Cardiac muscle cell (in vitro differentiated cells and primary cell): ENCODE data around the gene USP24. TPM values are rescaled to one million over a fixed set of nuclear protein-coding genes. Genes with fewer than 3 reads are reported as not detected.
"Not testable (repeated sequence)": the region's sequence is repeated elsewhere in the genome, so short reads cannot be mapped to it uniquely, and the experiment has no call there.

Experiments
- DNase-seq, 2 donors: peaks; one replicate each; pipeline versions ENCODE4 v3.0.0 to v3.0.0-alpha.2; 2010 to 2017; ENCODE audit warnings: low read depth in 1 of 2, low spot score in 1 of 2
- H3K27ac ChIP-seq: fragments of 200-600 bp; sonication (generic); 2 replicates; pipeline ENCODE4 v1.5.1; 2016
- H3K27me3 ChIP-seq: fragments of 200-600 bp; sonication (generic); 2 replicates; pipeline ENCODE4 v1.6.0; 2016; ENCODE audit warnings: control low read depth
- H3K36me3 ChIP-seq: fragments of 200-600 bp; sonication (generic); 2 replicates; pipeline ENCODE4 v1.5.1; 2016; ENCODE audit warnings: control low read depth
- H3K4me1 ChIP-seq: fragments of 200-600 bp; sonication (generic); 2 replicates; pipeline ENCODE4 v1.8.1; 2017; ENCODE audit warnings: low read depth, mild to moderate bottlenecking, mixed run types
- H3K4me3 ChIP-seq: fragments of 200-600 bp; sonication (generic); 2 replicates; pipeline ENCODE4 v1.5.1; 2016; ENCODE audit warnings: mild to moderate bottlenecking
- H3K9me3 ChIP-seq: fragments of 200-600 bp; sonication (generic); 2 replicates; pipeline ENCODE4 v1.5.1; 2017; ENCODE audit warnings: low read depth, mild to moderate bottlenecking, control low read depth
- polyA plus RNA-seq: library from polyadenylated mRNA; unstranded; fragments of >200 nt; fragmentation: Nextera tagmentation; extraction: Ambion mirVana; gene quantifications from 2 replicates; pipeline ENCODE4 v1.2.1, GENCODE V29; 2016
- total RNA-seq: library from RNA; depleted of rRNA; stranded (reverse); fragments of >200 nt; gene quantifications from 2 replicates; pipeline ENCODE4 v1.2.3, GENCODE V29; 2016
- TF ChIP-seq, protein P1 (sequence below): IDR thresholded peaks from 2 replicates; pipeline ENCODE4 v1.5.1; 2012; ENCODE audit warnings: low read depth, mild to moderate bottlenecking, low read length

USP24 gene
- total and polyA plus RNA-seq, 2 experiments from 2014 or later: 8.0 to 34.9 TPM

DNA sequence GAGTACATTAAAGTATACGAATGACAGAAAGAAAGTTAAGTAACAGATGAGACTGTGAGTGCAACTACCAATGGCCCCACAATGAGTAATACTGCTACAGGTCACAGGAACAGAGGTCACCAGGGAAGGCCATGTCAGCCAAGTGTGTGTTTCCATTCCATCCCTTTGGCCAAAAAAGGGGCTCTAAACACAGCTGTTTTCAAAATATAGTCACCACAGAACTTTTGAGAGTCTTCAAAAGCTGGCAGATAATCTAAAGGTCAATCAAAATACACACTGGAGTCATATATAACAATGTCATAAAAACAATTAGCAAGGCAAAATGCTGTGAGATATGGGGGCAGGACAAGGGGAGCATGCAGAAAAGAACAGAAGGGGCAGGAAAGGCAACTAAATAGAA is 10.2 kb downstream of the USP24 start:
- DNase-seq: no peak
- Histone ChIP-seq H3K27ac (no peak overlapping the region), H3K27me3 (no peaks in the 10 kb centered on the region), H3K4me3 (no peak overlapping the region), H3K36me3 (no peaks in the 10 kb centered on the region), H3K4me1 (peaks cover 21% of the 10 kb centered on the region), H3K9me3 (no peaks in the 10 kb centered on the region)
- TF ChIP-seq, protein P1, sequence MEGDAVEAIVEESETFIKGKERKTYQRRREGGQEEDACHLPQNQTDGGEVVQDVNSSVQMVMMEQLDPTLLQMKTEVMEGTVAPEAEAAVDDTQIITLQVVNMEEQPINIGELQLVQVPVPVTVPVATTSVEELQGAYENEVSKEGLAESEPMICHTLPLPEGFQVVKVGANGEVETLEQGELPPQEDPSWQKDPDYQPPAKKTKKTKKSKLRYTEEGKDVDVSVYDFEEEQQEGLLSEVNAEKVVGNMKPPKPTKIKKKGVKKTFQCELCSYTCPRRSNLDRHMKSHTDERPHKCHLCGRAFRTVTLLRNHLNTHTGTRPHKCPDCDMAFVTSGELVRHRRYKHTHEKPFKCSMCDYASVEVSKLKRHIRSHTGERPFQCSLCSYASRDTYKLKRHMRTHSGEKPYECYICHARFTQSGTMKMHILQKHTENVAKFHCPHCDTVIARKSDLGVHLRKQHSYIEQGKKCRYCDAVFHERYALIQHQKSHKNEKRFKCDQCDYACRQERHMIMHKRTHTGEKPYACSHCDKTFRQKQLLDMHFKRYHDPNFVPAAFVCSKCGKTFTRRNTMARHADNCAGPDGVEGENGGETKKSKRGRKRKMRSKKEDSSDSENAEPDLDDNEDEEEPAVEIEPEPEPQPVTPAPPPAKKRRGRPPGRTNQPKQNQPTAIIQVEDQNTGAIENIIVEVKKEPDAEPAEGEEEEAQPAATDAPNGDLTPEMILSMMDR: no peak

DNA sequence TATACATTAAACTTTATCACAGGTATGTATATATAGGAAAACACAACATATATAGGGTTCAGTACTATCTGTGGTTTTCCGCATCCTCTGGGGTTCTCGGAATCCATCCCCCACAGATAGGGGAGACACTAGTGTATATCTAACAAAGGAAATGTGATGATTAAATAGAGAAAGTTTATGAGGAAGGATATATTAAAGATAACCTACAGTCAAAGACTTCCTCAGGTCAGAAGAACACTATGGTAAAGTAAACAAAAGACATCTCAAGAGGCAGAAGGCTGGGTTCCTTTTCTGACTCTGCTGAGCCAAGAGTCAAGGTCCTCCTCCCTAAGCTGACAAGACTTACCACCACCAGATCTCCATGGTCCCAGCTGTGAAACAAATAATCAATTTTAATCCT is 12.1 kb downstream of the USP24 start:
- Histone ChIP-seq H3K27ac (no peak overlapping the region), H3K4me3 (no peak overlapping the region), H3K36me3 (no peaks in the 10 kb centered on the region), H3K27me3 (no peaks in the 10 kb centered on the region), H3K9me3 (no peaks in the 10 kb centered on the region), H3K4me1 (peaks cover 16% of the 10 kb centered on the region)
- DNase-seq: no peak
- TF ChIP-seq, protein P1: no peak

DNA sequence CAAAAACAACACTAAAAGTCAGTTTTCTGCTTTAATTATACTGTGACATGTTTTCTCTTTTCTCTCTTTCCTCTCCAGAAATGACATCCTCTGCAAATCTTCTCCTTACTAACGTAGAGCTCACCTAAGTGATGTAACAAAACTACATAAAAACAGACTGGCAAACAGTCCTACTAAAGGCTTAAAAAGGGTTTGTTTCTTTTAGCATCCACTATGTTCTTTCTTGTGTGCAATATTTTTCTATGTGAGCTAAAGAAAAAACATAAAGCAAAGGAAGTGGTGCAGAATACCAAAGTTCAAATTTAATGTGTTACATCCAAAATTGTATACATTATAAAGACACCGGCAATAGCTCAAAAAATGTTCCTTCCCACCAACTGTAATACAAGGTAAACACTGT is 14.5 kb downstream of the USP24 start:
- peaks cover 16% of the 10 kb centered on the region for H3K4me1 ChIP-seq
- no peak overlapping the region for H3K4me3 ChIP-seq
- no peaks in the 10 kb centered on the region for H3K27me3 ChIP-seq
- H3K27ac ChIP-seq: no peak overlapping the region
- DNase-seq: no peak
- H3K9me3 ChIP-seq: no peaks in the 10 kb centered on the region
- no peaks in the 10 kb centered on the region for H3K36me3 ChIP-seq
- TF ChIP-seq, protein P1: no peak

DNA sequence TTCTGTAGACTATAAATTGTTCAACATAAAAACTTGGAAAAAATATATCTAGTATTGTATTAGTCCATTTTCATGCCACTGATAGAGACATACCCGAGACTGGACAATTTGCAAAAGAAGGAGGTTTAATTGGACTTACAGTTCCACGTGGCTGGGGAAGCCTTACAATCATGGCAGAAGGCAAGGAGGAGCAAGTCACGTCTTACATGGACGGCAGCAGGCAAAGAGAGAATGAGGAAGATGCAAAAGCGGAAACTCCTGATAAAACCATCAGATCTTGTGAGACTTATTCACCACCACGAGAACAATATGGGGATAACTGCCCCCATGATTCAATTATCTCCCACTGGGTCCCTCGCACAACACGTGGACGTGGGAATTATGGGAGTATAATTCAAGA is 15.4 kb downstream of the USP24 start:
- not testable (repeated sequence) for H3K36me3 ChIP-seq, DNase-seq, H3K27ac ChIP-seq, H3K9me3 ChIP-seq, H3K4me3 ChIP-seq, H3K27me3 ChIP-seq
- H3K4me1 ChIP-seq: peaks cover 10% of the 10 kb centered on the region

DNA sequence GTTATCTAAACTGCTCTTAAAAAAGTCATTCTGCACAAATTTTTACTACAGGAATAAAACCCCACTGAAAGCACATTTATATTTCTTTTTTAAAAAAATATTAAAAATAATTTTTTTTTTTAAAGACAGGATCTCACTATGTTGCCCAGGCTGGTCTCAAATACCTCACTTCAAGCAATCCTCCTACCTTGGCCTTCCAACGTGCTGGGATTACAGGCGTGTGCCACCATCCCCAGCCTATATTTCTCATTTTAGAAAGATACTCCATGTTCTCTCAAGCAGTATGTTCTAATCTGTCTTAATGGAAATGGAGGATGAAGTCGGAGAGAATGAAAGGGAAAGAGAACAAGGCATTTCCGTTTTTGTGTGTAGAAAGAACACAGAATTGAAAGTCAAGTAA is 17.1 kb downstream of the USP24 start:
- peaks cover 10% of the 10 kb centered on the region for H3K4me1 ChIP-seq
- no peaks in the 10 kb centered on the region for H3K27me3 ChIP-seq
- DNase-seq: no peak
- no peaks in the 10 kb centered on the region for H3K36me3 ChIP-seq
- TF ChIP-seq, protein P1: no peak
- no peak overlapping the region for H3K4me3 ChIP-seq
- no peak overlapping the region for H3K27ac ChIP-seq
- H3K9me3 ChIP-seq: no peaks in the 10 kb centered on the region

DNA sequence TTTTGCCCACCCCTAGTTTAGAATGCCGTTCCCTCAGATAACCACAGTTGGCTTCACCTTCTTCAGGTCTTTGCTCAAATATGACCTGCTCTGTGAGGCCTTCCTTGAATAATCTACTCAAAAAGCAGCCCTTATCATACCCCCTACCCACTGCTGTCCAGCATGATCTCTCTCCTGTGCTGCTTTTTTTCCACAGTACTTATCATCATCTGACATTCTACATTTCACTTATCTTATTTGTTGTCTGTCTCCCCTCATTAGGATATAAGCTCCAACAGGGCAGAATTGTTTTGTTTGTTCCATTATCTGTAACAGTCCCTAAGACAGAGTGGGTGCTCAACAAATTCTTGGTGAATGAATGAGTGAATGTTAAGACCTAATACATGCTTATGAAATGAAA is 18.1 kb downstream of the USP24 start:
- DNase-seq: no peak
- TF ChIP-seq, protein P1: no peak
- no peaks in the 10 kb centered on the region for H3K9me3 ChIP-seq
- H3K27me3 ChIP-seq: no peaks in the 10 kb centered on the region
- H3K4me1 ChIP-seq: peaks cover 10% of the 10 kb centered on the region
- H3K4me3 ChIP-seq: no peak overlapping the region
- no peaks in the 10 kb centered on the region for H3K36me3 ChIP-seq
- H3K27ac ChIP-seq: peak overlapping the region; percentile 11
